Liver (tissue), 3 donors: ENCODE measurements around the gene ITFG1.

ENCODE experiments used
- CTCF ChIP-seq: fragments of 150-350 bp; IDR thresholded peaks from 2 replicates; pipeline ENCODE4 v1.5.1; 2017; ENCODE audit warnings: improper control_type of control experiment, low read depth, low read length; ENCODE audit not compliant: missing input control
- TAF1 ChIP-seq: conservative IDR thresholded peaks from 2 replicates; pipeline ENCODE4 v1.6.1; 2016; ENCODE audit warnings: antibody characterized with exemption, mild to moderate bottlenecking
- YY1 ChIP-seq: IDR thresholded peaks from 2 replicates; pipeline ENCODE4 v1.6.1; 2016; ENCODE audit warnings: antibody characterized with exemption, mild to moderate bottlenecking
- donor health status: healthy.
- donor health status: healthy.

- TF ChIP-seq CTCF = no peak
- TF ChIP-seq YY1 = no peak
- no peak for TF ChIP-seq TAF1
Measured at GRCh38 chr16:47180073-47180472, 280.8 kb downstream of the ITFG1 start.
